ENCODE data around the gene GXYLT2. TPM values are rescaled to one million over a fixed set of nuclear protein-coding genes. Genes with fewer than 3 reads are reported as not detected.
"Not testable (repeated sequence)": the region's sequence is repeated elsewhere in the genome, so short reads cannot be mapped to it uniquely, and the experiment has no call there.

Gene GXYLT2
- total RNA-seq, 2 donors from 2014 or later = 0.08 TPM; not detected in 1

DNA sequence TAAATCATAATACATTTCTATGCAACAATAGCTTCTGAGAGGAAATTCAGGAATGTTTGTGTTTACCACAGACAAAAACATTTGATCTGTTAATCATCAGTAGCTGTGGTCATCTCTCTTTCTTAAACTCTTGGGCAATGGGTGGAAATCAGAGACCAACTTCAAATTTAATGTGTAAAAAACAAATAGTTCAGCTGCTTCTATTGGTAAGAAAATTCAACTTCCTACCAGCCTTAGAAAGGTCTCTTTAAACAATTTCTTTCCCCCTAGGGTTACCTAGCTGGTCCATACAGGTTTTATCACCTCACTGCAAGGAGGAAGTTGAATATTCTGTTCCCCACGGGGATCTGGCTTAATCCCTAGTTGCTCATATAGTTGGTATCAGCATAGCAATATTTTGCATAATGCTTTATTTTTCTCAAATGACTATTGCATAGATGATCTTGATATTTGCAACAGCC is 88.5 kb downstream of the GXYLT2 start:
- ATAC-seq = no peak
- DNase-seq (ENCODE audit: low spot score in 2 of 2) = no peak
- Mint-ChIP-seq H3K36me3 (no peaks in the 10 kb centered on the region), H3K9me3 (peaks cover 0 to 6% of the 10 kb centered on the region in 2 donors), H3K27ac (no peak overlapping the region)

DNA sequence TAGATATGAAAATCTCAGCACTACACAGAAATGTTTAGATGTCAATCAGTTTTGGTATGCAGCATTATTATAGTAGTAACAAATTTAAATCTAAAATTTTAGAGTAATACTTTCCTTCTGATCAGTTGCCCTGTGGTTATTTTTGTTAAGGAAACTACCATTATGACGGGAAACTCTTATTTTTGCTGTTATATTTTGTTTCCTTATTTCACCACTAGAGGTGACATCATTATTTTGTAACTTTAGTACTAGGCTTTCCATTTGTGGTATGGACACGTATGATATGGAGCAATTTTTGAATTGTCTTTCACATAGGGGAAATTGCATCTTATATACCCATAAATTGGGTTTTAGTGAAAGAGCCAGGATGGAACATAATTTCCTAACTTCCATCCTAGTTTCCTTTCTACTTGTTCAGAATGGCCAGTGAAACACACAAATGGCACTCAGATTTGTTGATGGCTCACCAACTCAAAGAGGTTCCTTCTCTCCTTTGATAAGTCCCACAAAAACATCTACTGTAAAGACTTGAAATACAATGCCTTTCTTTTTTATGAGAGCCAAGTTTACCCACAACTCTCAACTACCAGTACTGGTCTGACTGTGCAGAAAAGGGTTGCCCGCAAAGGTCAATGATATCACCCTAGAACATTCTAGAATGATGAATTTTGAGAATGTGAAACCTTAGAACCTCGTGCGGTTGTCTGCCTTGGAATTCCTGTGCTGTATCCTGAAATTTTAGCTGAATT is 89.4 kb downstream of the GXYLT2 start:
- ATAC-seq = peak; percentile 84 to 93
- Mint-ChIP-seq H3K36me3 (no peaks in the 10 kb centered on the region), H3K27ac (peak overlapping the region in 1 of 2 donors; percentile 70), H3K9me3 (peaks cover 0 to 6% of the 10 kb centered on the region in 2 donors)
- no peak for DNase-seq (ENCODE audit: low spot score in 2 of 2)

DNA sequence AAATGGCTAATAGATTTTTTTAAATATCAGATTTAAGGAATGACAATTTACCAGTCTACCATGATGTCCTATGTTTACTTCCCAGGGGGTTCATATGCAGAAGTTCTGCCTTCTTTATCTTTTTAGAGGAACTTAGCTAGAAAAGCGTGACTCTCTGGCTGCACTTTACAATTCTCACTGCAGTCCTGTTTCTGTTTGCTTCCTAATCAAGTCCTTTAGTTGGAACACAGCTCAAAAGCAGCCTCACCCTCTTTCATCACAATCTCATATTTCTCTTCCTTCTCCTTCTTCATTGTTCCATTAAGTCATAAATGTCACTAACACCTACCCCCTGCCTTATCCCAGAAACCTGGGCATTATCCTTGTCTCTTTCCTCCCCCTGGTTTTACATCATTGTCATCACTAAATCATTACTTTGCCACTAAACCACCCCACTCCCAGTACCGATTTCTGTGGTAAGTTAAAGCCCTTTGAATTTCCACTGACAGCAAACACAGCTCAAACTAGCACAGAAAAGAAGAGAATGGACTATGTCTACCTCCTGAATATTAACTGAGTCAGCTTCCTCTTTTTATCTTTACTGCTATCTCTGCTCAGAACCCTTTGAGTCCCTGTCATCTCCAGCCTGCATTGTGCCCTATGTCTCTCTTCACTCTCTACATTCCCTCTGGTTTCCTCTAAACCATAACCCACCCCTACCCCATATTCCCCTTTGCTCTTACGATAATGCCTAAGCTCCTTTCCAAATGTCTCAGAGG is 94.9 kb downstream of the GXYLT2 start:
- no peak for DNase-seq (ENCODE audit: low spot score in 2 of 2)

DNA sequence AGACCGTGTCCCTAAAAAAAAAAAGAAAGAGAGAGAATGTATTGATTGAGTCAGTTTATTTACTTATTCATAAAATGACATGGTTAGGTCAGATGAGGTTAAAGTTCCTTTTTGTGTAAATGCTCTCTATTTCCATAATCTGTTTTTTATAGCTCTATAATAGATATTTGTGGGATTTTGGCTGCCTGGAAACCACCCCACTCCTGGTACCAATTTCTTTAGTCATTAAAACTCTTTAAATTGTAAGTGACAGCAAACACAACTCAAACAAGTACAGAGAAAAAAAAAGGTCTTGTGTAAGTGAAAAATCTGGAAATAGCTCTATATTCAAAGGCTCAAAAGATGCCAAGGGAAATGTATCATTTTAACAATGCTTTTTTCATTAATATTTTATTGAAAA is 97.7 kb downstream of the GXYLT2 start:
- H3K9me3 Mint-ChIP-seq = peaks cover 4 to 6% of the 10 kb centered on the region in 2 donors

More for the DNA sequence above, 94.9 kb downstream of the GXYLT2 start:
- Mint-ChIP-seq H3K27ac (no peak overlapping the region), H3K36me3 (peaks cover 0 to 6% of the 10 kb centered on the region in 2 donors), H3K9me3 (peaks cover 4 to 6% of the 10 kb centered on the region in 2 donors)
- ATAC-seq = no peak

DNA sequence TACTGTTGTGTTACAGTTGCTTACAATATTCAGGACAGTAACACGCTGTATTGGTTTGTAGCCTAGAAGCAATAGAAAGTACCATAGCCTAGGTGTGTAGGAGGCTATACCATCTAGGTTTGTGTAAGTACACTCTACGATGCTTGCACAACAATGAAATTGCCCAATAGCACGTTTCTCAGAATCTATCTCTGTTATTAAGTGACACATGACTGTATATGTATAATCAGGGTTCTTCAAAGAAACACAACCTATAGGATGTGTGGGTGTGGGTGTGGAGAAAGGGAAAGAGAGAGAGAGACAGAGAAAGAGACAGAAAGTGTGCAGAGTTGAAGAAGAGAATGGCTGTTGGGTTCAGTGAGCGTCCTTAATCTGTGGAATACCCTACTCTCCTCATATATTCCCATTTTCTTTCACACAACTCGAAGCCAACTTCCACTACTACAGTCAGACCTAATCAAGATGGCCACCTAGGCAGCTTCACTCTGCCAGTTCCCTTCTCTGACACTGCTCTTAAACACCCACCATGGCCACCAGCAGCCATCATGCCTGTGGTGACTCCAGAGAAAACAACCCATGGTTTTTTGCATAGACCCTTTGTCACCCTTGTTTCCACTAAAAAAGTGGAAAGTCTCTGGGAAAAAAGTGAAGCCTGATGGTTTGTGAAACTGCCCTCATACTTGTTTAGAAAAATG is 103.0 kb downstream of the GXYLT2 start:
- ATAC-seq = no peak
- H3K27ac Mint-ChIP-seq = no peak overlapping the region
- peaks cover 0 to 5% of the 10 kb centered on the region in 2 donors for H3K36me3 Mint-ChIP-seq
- DNase-seq (ENCODE audit: low spot score in 2 of 2) = no peak
- no peaks in the 10 kb centered on the region for H3K9me3 Mint-ChIP-seq

More for the DNA sequence above, 97.7 kb downstream of the GXYLT2 start:
- H3K27ac Mint-ChIP-seq = no peak overlapping the region
- DNase-seq (ENCODE audit: low spot score in 2 of 2) (no peak), ATAC-seq (no peak)
- H3K36me3 Mint-ChIP-seq = peaks cover 0 to 6% of the 10 kb centered on the region in 2 donors

DNA sequence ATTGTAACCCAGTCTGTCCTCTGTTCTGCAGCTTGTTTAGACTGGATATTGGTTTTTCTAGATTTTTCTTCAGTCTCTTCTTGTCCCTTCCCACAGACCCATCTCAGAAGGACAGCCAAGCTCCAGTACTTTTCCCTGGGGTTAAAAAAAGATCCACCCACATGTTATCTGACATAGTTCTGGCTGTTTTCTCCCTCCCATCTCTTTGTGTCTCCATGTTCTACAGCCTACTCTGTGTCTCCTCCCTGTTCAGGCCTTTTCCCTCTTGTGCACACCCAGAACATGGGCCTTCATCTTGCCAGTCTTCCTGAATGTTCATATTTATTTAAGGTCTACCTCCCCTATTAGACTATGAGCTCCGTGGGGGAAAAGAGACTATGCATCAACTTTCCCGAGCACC is 103.7 kb downstream of the GXYLT2 start:
- no peak overlapping the region for H3K27ac Mint-ChIP-seq
- H3K9me3 Mint-ChIP-seq = no peaks in the 10 kb centered on the region
- DNase-seq (ENCODE audit: low spot score in 2 of 2) (no peak), ATAC-seq (no peak)
- H3K36me3 Mint-ChIP-seq = no peaks in the 10 kb centered on the region

DNA sequence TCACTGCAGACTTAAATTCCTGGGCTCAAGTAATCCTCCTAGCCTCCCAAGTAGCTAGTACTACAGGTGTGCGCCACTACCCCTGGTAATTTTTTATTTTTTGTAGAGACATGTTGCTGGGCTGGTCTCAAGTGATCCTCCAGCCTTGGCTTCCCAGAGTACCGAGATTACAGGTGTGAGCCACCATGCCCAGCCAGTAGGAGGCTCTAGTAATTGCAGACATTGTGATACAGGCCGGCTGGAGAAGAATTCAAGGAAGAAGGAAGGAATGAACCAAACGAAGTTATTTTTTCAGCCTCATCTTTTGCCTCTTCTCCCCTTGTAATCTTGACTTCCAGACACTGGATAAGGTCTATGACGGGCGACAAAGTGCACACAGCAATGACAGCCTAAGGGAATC is 105.5 kb downstream of the GXYLT2 start:
- ATAC-seq (no peak), DNase-seq (ENCODE audit: low spot score in 2 of 2) (no peak)
- H3K9me3 Mint-ChIP-seq = no peaks in the 10 kb centered on the region
- H3K27ac Mint-ChIP-seq = no peak overlapping the region
- peaks cover 9 to 12% of the 10 kb centered on the region in 2 donors for H3K36me3 Mint-ChIP-seq

DNA sequence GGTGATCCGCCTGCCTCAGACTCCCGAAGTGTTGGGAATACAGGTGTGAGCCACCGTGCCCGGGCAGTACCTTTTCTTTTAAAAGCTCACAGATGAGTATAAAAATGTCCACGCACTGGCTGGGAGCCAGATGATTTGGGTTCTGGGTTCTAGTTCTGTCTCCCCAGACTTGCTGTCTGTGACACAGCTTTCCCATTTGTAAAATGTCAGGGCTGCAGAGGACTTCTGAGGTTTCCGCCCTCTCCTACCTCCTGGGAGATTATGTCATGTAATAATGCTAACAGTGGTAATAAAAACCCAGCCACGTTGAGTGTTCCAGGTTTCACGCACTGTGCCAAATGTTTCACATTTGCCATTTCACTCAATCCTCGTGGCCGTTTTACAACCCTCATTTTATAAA is 107.5 kb downstream of the GXYLT2 start:
- ATAC-seq (no peak), DNase-seq (ENCODE audit: low spot score in 2 of 2) (no peak)
- peaks cover 22 to 27% of the 10 kb centered on the region in 2 donors for H3K36me3 Mint-ChIP-seq
- H3K9me3 Mint-ChIP-seq = no peaks in the 10 kb centered on the region
- H3K27ac Mint-ChIP-seq = no peak overlapping the region

DNA sequence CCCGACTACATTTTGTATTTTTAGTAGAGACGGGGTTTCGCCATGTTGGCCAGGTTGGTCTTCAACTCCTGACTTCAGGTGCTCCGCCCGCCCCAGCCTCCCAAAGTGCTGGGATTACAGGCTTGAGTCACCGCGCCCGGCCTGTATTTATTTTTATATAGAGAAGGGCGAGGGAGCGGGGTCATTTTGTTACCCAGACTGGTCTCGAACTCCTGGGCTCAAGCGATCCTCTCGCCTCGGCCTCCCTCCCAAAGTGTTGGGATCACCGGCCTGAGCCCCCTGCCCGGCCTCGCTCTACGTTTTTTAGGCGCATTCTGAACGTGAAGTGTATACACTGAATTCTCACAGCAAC is 108.3 kb downstream of the GXYLT2 start:
- H3K9me3 Mint-ChIP-seq = no peaks in the 10 kb centered on the region
- DNase-seq (ENCODE audit: low spot score in 2 of 2) = no peak
- ATAC-seq = no peak
- H3K36me3 Mint-ChIP-seq = peaks cover 22 to 35% of the 10 kb centered on the region in 2 donors
- H3K27ac Mint-ChIP-seq = peak overlapping the region; percentile 89 to 91

DNA sequence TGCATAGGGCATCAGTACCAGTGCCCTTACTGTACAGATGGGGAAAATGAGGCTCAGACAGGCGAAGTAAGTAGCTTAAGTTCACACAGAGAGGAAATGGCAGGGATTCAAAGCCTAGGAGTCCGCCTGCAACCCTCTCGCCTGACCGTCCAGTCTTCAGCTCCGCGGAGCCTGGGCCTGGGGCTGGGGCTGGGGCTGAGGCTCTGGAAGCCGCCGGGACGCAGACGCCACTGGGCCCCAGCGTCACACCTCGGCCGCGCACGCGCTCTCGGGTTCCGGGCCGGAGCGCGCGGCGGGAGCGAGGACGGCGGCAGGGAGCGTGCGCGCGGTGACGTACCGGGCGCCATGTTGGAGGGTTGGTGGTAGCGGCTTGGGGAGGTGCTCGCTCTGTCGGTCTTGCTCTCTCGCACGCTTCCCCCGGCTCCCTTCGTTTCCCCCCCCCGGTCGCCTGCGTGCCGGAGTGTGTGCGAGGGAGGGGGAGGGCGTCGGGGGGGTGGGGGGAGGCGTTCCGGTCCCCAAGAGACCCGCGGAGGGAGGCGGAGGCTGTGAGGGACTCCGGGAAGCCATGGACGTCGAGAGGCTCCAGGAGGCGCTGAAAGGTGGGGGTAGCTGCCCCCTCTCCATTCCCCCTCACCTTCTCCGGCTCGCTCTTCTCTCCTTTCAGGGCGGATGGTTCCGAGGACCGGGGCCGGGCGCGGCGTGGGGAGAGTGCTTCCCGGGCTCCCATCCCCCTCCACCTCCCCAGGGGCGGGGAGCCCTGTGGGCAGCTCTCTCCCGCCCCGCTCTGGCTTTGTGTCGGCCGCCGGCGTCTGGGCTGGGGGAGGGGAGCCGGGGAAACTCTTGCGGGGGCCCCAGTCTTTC is 108.9 kb downstream of the GXYLT2 start, which contains the start of gene PPP4R2:
TSS of gene PPP4R2 (plus strand) at position 339 of the 861 bp plus-strand sequence. CDS start at position 566, 227 bp downstream.
- Mint-ChIP-seq H3K27ac (peak within 1 kb of the TSS; percentile 89 to 97), H3K9me3 (no peaks in the 10 kb centered on the region), H3K36me3 (peaks cover 24 to 41% of the 10 kb centered on the region in 2 donors)
- DNase-seq (ENCODE audit: low spot score in 2 of 2) (peak; percentile 92), ATAC-seq (peak; percentile 91 to 92)

DNA sequence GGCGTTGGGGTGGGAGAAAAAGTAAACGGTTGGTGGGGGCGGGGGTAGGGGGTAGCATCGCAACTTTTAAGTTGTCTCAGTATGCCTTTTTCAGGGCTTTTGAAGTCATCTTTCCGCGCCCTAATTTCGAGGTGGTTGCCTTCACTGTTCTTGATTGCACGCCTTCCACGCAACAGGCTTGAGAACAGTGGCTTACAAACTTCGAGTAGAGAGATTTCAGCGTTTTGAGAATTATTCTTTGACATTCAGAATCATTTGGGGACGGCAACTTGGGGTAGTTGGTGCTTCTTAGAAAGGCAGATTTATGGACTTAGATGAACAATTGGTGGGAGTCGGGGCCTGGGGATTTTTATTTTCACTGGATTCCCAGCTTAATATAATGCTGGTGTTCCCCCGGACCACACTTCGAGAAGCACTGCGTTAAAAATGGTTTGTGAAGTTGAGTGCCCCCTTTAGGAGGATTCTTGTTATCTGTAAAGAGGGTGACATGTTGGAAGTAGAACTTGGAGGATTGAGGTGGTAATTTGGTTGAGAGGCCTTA is 109.6 kb downstream of the GXYLT2 start:
- DNase-seq (ENCODE audit: low spot score in 2 of 2) = peak in 1 of 2 donors; percentile 38

DNA sequence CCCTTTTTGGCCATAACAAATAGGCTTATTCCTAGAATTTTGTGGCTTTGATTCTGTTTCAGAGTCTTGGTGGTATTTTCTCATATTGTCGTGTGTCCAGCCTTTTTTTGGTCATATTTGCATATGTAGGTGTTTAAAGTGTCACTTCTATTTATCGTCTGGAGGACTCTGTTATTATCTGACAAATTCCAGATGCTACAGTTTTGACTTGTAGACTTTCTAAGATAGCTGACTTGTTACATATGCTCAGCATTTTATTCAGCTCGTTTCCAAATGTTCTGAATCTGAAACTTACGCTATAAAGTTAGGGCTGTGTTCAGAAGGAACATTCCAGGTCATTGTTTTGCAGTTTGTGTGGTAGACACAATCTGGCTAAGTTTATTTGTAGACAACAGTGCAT is 110.6 kb downstream of the GXYLT2 start:
- H3K27ac Mint-ChIP-seq = peak overlapping the region; percentile 44 to 59
- ATAC-seq (no peak), DNase-seq (ENCODE audit: low spot score in 2 of 2) (no peak)
- no peaks in the 10 kb centered on the region for H3K9me3 Mint-ChIP-seq
- peaks cover 33 to 52% of the 10 kb centered on the region in 2 donors for H3K36me3 Mint-ChIP-seq

More for the DNA sequence above, 109.6 kb downstream of the GXYLT2 start:
- H3K9me3 Mint-ChIP-seq = no peaks in the 10 kb centered on the region
- H3K27ac Mint-ChIP-seq = peak overlapping the region; percentile 89 to 97
- peaks cover 28 to 47% of the 10 kb centered on the region in 2 donors for H3K36me3 Mint-ChIP-seq
- ATAC-seq = peak; percentile 2 to 13

DNA sequence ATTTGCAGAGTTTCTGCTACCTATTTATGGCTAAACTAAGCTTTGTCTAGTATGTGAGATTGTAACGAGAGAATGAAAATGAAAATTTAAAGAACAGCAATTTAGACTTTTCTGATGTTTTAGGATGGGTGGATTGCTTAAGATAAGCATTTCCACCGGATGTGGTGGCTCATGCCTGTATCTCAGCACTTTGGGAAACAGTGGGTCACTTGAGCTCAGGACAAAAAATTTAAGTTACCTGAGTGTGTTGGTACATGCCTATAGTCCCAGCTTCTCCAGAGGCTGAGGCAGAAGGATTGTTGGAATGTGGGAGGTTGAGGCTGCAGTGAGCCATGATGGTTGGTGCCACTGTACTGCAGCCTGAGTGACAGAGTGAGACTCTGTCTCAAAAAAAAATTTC is 112.1 kb downstream of the GXYLT2 start:
- peaks cover 41 to 66% of the 10 kb centered on the region in 2 donors for H3K36me3 Mint-ChIP-seq
- ATAC-seq = no peak

DNA sequence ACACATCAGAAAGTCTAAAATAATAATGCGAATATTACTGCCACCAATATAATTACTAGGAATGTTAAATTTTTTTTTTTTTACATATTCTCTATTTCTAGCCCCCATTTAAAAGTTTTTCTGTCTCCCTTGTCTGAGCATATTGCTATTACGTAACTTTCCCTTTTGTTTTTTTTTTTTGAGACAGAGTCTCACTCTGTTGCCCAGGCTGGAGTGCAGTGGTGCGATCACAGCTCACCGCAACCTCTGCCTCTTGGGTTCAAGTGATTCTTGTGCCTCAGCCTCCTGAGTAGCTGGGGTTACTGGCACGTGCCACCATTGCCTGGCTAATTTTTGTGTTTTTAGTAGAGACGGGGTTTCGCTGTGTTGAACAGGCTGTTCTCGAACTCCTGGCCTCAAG is 115.2 kb downstream of the GXYLT2 start:
- not testable (repeated sequence) for DNase-seq (ENCODE audit: low spot score in 2 of 2); H3K9me3 Mint-ChIP-seq; ATAC-seq
- H3K36me3 Mint-ChIP-seq = peaks cover 40 to 84% of the 10 kb centered on the region in 2 donors
- peak overlapping the region in 1 of 2 donors; percentile 54 for H3K27ac Mint-ChIP-seq

More for the DNA sequence above, 112.1 kb downstream of the GXYLT2 start:
- Mint-ChIP-seq H3K9me3 (no peaks in the 10 kb centered on the region), H3K27ac (peak overlapping the region; percentile 77 to 81)
- DNase-seq (ENCODE audit: low spot score in 2 of 2) = no peak

DNA sequence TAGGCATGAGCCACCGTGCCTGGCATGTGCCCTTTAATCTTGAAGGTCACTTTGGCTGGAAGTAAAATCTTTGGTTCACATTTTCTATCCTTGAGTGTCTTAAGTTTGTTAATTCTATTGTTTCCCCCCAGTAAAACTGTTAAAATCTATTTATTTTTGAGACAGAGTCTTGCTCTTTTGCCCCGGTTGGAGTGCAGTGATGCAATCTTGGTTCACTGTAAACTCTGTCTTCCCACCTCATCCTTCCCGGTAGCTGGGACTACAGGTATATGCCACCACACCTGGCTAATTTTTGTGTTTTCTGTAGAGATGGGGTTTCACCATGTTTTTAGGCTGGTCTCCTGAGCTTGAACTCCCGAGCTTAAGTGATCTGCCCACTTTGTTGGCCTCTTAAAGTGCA is 116.5 kb downstream of the GXYLT2 start:
- no peak for DNase-seq (ENCODE audit: low spot score in 2 of 2)
- peaks cover 32 to 84% of the 10 kb centered on the region in 2 donors for H3K36me3 Mint-ChIP-seq
- no peak for ATAC-seq
- peaks cover 0 to 4% of the 10 kb centered on the region in 2 donors for H3K9me3 Mint-ChIP-seq
- H3K27ac Mint-ChIP-seq = peak overlapping the region in 1 of 2 donors; percentile 95

Measured in activated naive CD4-positive, alpha-beta T cell treated with anti-CD3 and anti-CD28 coated beads, Interleukin-2, amount 50 U/mL, for 72 hours (primary cell).